Adrenal gland (tissue), 12 donors: ENCODE results near the gene PCSK6. TPM values are rescaled to one million over a fixed set of nuclear protein-coding genes. Genes with fewer than 3 reads are reported as not detected.

Experiments used
- DNase-seq, 7 donors: peaks; one replicate each; pipeline ENCODE4 v3.0.0-alpha.2; 2019 to 2020
- H3K27ac ChIP-seq, 5 donors: fragments of 200-600 bp; sonication (generic) in 4 of 5; 1 replicate in 3 of 5; 2 replicates in 2 of 5; pipeline versions ENCODE4 v1.5.1 to v1.8.0; 2016 to 2020; ENCODE audit warnings: mild to moderate bottlenecking in 1 of 5
- H3K27me3 ChIP-seq: fragments of 200-600 bp; 2 replicates; pipeline ENCODE4 v1.8.0; 2021
- H3K36me3 ChIP-seq, 2 donors: fragments of 200-600 bp; replicated peaks in 1 of 2; 1 replicate in 1 of 2; 2 replicates in 1 of 2; pipeline versions ENCODE4 v1.5.1 to v1.8.0; 2018 to 2022
- H3K4me1 ChIP-seq, 2 donors: fragments of 200-600 bp; replicated peaks in 1 of 2; 1 replicate in 1 of 2; 2 replicates in 1 of 2; pipeline versions ENCODE4 v1.5.1 to v1.8.0; 2018 to 2021
- H3K4me3 ChIP-seq, 4 donors: fragments of 200-600 bp; sonication (generic) in 3 of 4; one replicate each; pipeline ENCODE4 v1.5.1; 2016 to 2018
- H3K9me3 ChIP-seq, 3 donors: fragments of 200-600 bp; sonication (generic) in 1 of 3; replicated peaks in 1 of 3; 1 replicate in 2 of 3; 2 replicates in 1 of 3; pipeline versions ENCODE4 v1.5.1 to v1.8.0; 2016 to 2021
- CTCF ChIP-seq, 6 experiments: fragments of 450-650 bp in 4 of 6; fragments of 200-600 bp in 2 of 6; sonication (generic) in 1 of 6; IDR thresholded peaks; 1 replicate in 5 of 6; 2 replicates in 1 of 6; pipeline versions ENCODE4 v1.5.1 to v1.8.0; 2016 to 2021; ENCODE audit warnings: antibody characterized with exemption in 6 of 6, mild to moderate bottlenecking in 2 of 6, moderate library complexity in 1 of 6
- POLR2A ChIP-seq, 2 donors: fragments of 450-650 bp; IDR thresholded peaks; one replicate each; pipeline ENCODE4 v1.6.1; 2017; ENCODE audit warnings: antibody characterized with exemption in 2 of 2, mild to moderate bottlenecking in 2 of 2, moderate library complexity in 1 of 2
- WGBS, 4 donors: extraction: QIAGEN DNeasy Blood & Tissue Kit in 2 of 4; methylation state at CpG; one replicate each; pipeline versions ENCODE4 v1.1.5 to v1.1.7; 2013 to 2017; 5-methylcytosine and 5-hydroxymethylcytosine counted together
- intact Hi-C, 2 donors: fragments of 100-400 bp; cut with DNase I; formaldehyde crosslinking; loops; one replicate each; pipeline versions ENCODE4 v1.14.1 to v1.15.0; 2022 to 2023
- polyA plus RNA-seq, 3 donors: library from polyadenylated mRNA; stranded (reverse); fragments of 200-250 nt in 2 of 3; fragments of 350-450 nt in 1 of 3; fragmentation: Illumina TruSeq in 1 of 3; extraction: RNeasy Lipid Tissue Mini Kit (QIAGEN cat#74804) in 1 of 3; gene quantifications; one replicate each; pipeline ENCODE4 v1.2.3, GENCODE V29; 2013 to 2014
- total RNA-seq, 9 donors: library from RNA; depleted of rRNA in 4 of 9; stranded (reverse); fragments of >200 nt in 4 of 9; fragments of 120-200 nt in 1 of 9; fragmentation: NEBNext Ultra II Directional in 1 of 9; extraction: Animal tissue kit (Norgen Biotek cat#: 25700) in 1 of 9; gene quantifications; one replicate each; pipeline versions ENCODE4 v1.1.0 to v1.2.4, GENCODE V29; 2013 to 2023
- donor health status: healthy with polysubstance abuse.
- donor health status: Bipolar disorder and iron deficiency.
- donor health status: DM: yes; HTN: yes; CAD: no.
- donor health status: DM: no; HTN: no; CAD: no.
- donor health status: DM: no; HTN: no; CAD: no.
- donor health status: DM: yes; HTN: yes; CAD: no.

Gene PCSK6
- total and polyA plus RNA-seq, 12 donors, result 0.88 to 53.0 (median 5.6) TPM

- no peak overlapping the region for H3K27ac ChIP-seq
- 82 to 84% (median 83%) methylated on average over 9 to 14 of the region's 14 CpGs for WGBS, 4 donors
- H3K4me1 ChIP-seq, result no peaks in the 10 kb centered on the region
- no peak overlapping the region for H3K4me3 ChIP-seq
- no peaks in the 10 kb centered on the region for H3K36me3 ChIP-seq
- DNase-seq, result no peak
- intact Hi-C loops, result no loop called here
- no peaks in the 10 kb centered on the region for H3K27me3 ChIP-seq
- no peaks in the 10 kb centered on the region for H3K9me3 ChIP-seq
- TF ChIP-seq POLR2A (IDR thresholded peaks at IDR 0.05) (no peak), CTCF (IDR thresholded peaks at IDR 0.05) (no peak)
Observed at GRCh38 chr15:101381671-101382212, 107.8 kb downstream of the PCSK6 start.

GRCh38 chr15:101380146-101380545 lies 109.4 kb downstream of the PCSK6 start:
- H3K36me3 ChIP-seq, result no peaks in the 10 kb centered on the region
- no peaks in the 10 kb centered on the region for H3K4me1 ChIP-seq
- 89 to 94% (median 92%) methylated on average over 15 of the region's 15 CpGs for WGBS, 4 donors
- no peak overlapping the region for H3K27ac ChIP-seq
- H3K4me3 ChIP-seq, result no peak overlapping the region
- DNase-seq, result no peak
- H3K9me3 ChIP-seq, result no peaks in the 10 kb centered on the region
- intact Hi-C loops, result no loop called here
- TF ChIP-seq CTCF (IDR thresholded peaks at IDR 0.05) (no peak), POLR2A (IDR thresholded peaks at IDR 0.05) (no peak)
- no peaks in the 10 kb centered on the region for H3K27me3 ChIP-seq

GRCh38 chr15:101379647-101380046 lies 109.9 kb downstream of the PCSK6 start:
- WGBS, 4 donors, result 89 to 92% (median 90%) methylated on average over 14 to 15 of the region's 15 CpGs
- no peak overlapping the region for H3K27ac ChIP-seq
- H3K36me3 ChIP-seq, result no peaks in the 10 kb centered on the region
- intact Hi-C loops, result no loop called here
- DNase-seq, result no peak
- TF ChIP-seq POLR2A (IDR thresholded peaks at IDR 0.05) (no peak), CTCF (IDR thresholded peaks at IDR 0.05) (no peak)
- H3K4me3 ChIP-seq, result no peak overlapping the region
- H3K27me3 ChIP-seq, result no peaks in the 10 kb centered on the region
- no peaks in the 10 kb centered on the region for H3K9me3 ChIP-seq
- H3K4me1 ChIP-seq, result no peaks in the 10 kb centered on the region

- Histone ChIP-seq H3K4me3 (no peak overlapping the region), H3K36me3 (no peaks in the 10 kb centered on the region), H3K27me3 (no peaks in the 10 kb centered on the region), H3K9me3 (no peaks in the 10 kb centered on the region), H3K27ac (no peak overlapping the region), H3K4me1 (no peaks in the 10 kb centered on the region)
- no peak for TF ChIP-seq POLR2A (IDR thresholded peaks at IDR 0.05)
- no peak for TF ChIP-seq CTCF (IDR thresholded peaks at IDR 0.05)
- no peak for DNase-seq
- WGBS, 4 donors, result 91 to 96% (median 95%) methylated on average over 11 to 13 of the region's 13 CpGs
- intact Hi-C loops, result no loop called here
Observed at GRCh38 chr15:101378879-101379278, 110.6 kb downstream of the PCSK6 start.
